Trophoblast cell (in vitro differentiated cells and primary cell): ENCODE measurements around the gene FTO.

Source experiments
- DNase-seq, 2 donors: peaks; one replicate each; pipeline ENCODE4 v3.0.0-alpha.2; 2016
- H2AFZ ChIP-seq: 2 replicates; pipeline ENCODE4 v1.6.1; 2013; ENCODE audit warnings: low read length, moderate library complexity, mild to moderate bottlenecking; ENCODE audit not compliant: insufficient read depth, poor library complexity
- H2AK5ac ChIP-seq: 2 replicates; pipeline ENCODE4 v1.6.1; 2013; ENCODE audit warnings: mild to moderate bottlenecking, low read length
- H2BK120ac ChIP-seq: 2 replicates; pipeline ENCODE4 v1.6.1; 2013; ENCODE audit warnings: low read length, mild to moderate bottlenecking, moderate library complexity; ENCODE audit not compliant: insufficient read depth, poor library complexity
- H2BK12ac ChIP-seq: 2 replicates; pipeline ENCODE4 v1.6.1; 2013; ENCODE audit warnings: mild to moderate bottlenecking, low read length, moderate library complexity
- H2BK5ac ChIP-seq: 2 replicates; pipeline ENCODE4 v1.6.1; 2013; ENCODE audit warnings: low read length, low read depth, moderate library complexity, mild to moderate bottlenecking; ENCODE audit not compliant: poor library complexity
- H3K14ac ChIP-seq: 2 replicates; pipeline ENCODE4 v1.6.1; 2013; ENCODE audit warnings: mild to moderate bottlenecking, low read length
- H3K18ac ChIP-seq: 2 replicates; pipeline ENCODE4 v1.6.1; 2013; ENCODE audit warnings: mild to moderate bottlenecking, low read length
- H3K23ac ChIP-seq: 2 replicates; pipeline ENCODE4 v1.6.1; 2013; ENCODE audit warnings: low read length
- H3K27ac ChIP-seq: 2 replicates; pipeline ENCODE4 v1.5.1; 2013; ENCODE audit warnings: low read depth, mild to moderate bottlenecking, inconsistent platforms, low read length, moderate library complexity
- H3K27me3 ChIP-seq: 2 replicates; pipeline ENCODE4 v1.6.1; 2013; ENCODE audit warnings: inconsistent platforms, mild to moderate bottlenecking, low read length, moderate library complexity; ENCODE audit not compliant: insufficient read depth
- H3K36me3 ChIP-seq, 2 experiments: 1 replicate in 1 of 2; 2 replicates in 1 of 2; pipeline ENCODE4 v1.6.1; 2013; ENCODE audit warnings: low read length in 2 of 2, mild to moderate bottlenecking in 2 of 2, moderate library complexity in 1 of 2; ENCODE audit not compliant: insufficient read depth in 2 of 2, control insufficient read depth in 1 of 2
- H3K4ac ChIP-seq: 2 replicates; pipeline ENCODE4 v1.6.1; 2013; ENCODE audit warnings: low read depth, mild to moderate bottlenecking, low read length, moderate library complexity
- H3K4me1 ChIP-seq, 2 experiments: 1 replicate in 1 of 2; 2 replicates in 1 of 2; pipeline ENCODE4 v1.6.1; 2013; ENCODE audit warnings: low read length in 2 of 2, mild to moderate bottlenecking in 2 of 2, moderate library complexity in 1 of 2; ENCODE audit not compliant: insufficient read depth in 2 of 2, control insufficient read depth in 1 of 2
- H3K4me2 ChIP-seq: 2 replicates; pipeline ENCODE4 v1.6.1; 2013; ENCODE audit warnings: inconsistent platforms, mild to moderate bottlenecking, low read length, moderate library complexity
- H3K4me3 ChIP-seq: 2 replicates; pipeline ENCODE4 v1.5.1; 2013; ENCODE audit warnings: mild to moderate bottlenecking, low read depth, low read length, inconsistent platforms
- H3K79me1 ChIP-seq: one replicate; pipeline ENCODE4 v1.6.1; 2013; ENCODE audit warnings: low read length
- H3K79me2 ChIP-seq: 2 replicates; pipeline ENCODE4 v1.6.1; 2013; ENCODE audit warnings: low read length, mild to moderate bottlenecking; ENCODE audit not compliant: control insufficient read depth, insufficient read depth, poor library complexity
- H3K9ac ChIP-seq: 2 replicates; pipeline ENCODE4 v1.6.1; 2013; ENCODE audit warnings: mild to moderate bottlenecking, low read length
- H3K9me3 ChIP-seq: 2 replicates; pipeline ENCODE4 v1.6.1; 2013; ENCODE audit warnings: low read depth, mild to moderate bottlenecking, control low read depth, inconsistent platforms, low read length; ENCODE audit not compliant: insufficient read depth
- H4K12ac ChIP-seq: 2 replicates; pipeline ENCODE4 v1.6.1; 2013; ENCODE audit warnings: low read depth, mild to moderate bottlenecking, low read length, moderate library complexity
- H4K8ac ChIP-seq: 2 replicates; pipeline ENCODE4 v1.6.1; 2013; ENCODE audit warnings: low read depth, mild to moderate bottlenecking, low read length, moderate library complexity
- H4K91ac ChIP-seq: one replicate; pipeline ENCODE4 v1.6.1; 2013; ENCODE audit warnings: low read depth, mild to moderate bottlenecking, low read length, moderate library complexity
- WGBS: extraction: QIAGEN DNeasy Blood & Tissue Kit; methylation state at CpG from one replicate; pipeline ENCODE4 v1.1.7; 2013; ENCODE audit warnings: missing lambda C conversion rate; ENCODE audit not compliant: insufficient read length, insufficient coverage; ENCODE audit errors: extremely low coverage; 5-methylcytosine and 5-hydroxymethylcytosine counted together

Gene FTO

GRCh38 chr16:53925107-53925410 is 221.1 kb downstream of the FTO start:
- WGBS, result no CpG with 5 or more reads among the region's 1 CpG
- no peak overlapping the region for H3K9ac ChIP-seq

DNA sequence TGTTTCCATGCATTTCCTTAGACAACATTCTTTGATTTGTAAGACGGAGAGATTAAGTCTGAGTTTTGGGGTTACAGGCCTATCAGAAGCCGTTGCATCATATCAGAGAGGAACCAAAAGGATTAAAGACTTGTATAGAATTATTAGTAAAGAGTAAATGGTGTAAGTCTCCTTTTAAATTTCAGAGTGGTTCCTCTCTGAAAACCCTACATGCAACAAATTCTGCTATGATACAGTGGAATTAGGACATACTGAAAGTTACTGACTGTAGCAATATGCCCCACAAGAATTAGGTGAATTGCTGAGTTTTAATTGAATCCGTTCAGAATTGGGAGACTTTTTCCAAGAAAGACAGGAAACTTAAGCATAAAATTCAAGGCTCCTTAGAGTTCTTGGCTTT is 221.6 kb downstream of the FTO start:
- peak in 1 of 2 donors; percentile 4 for DNase-seq
- Histone ChIP-seq H2BK12ac (no peak overlapping the region), H3K79me1 (peaks cover 6% of the 10 kb centered on the region), H3K27me3 (no peaks in the 10 kb centered on the region), H3K4me2 (no peak overlapping the region), H2BK120ac (no peak overlapping the region), H4K8ac (no peak overlapping the region), H2AFZ (no peak overlapping the region), H3K9ac (no peak overlapping the region), H3K4me1 (peaks cover 9 to 12% of the 10 kb centered on the region in 2 experiments), H3K4ac (no peak overlapping the region), H3K27ac (no peak overlapping the region), H3K18ac (no peak overlapping the region), H3K14ac (no peak overlapping the region), H2AK5ac (no peak overlapping the region), H3K36me3 (no peaks in the 10 kb centered on the region), H3K9me3 (no peaks in the 10 kb centered on the region), H4K12ac (no peak overlapping the region), H3K4me3 (no peak overlapping the region), H3K23ac (no peak overlapping the region), H4K91ac (no peak overlapping the region), H2BK5ac (no peak overlapping the region), H3K79me2 (no peaks in the 10 kb centered on the region)
- WGBS, result no CpG with 5 or more reads among the region's 3 CpGs

More at GRCh38 chr16:53925107-53925410, 221.1 kb downstream of the FTO start:
- peaks cover 6% of the 10 kb centered on the region for H3K79me1 ChIP-seq
- H3K36me3 ChIP-seq, result no peaks in the 10 kb centered on the region
- no peak overlapping the region for H3K4me2 ChIP-seq
- H3K9me3 ChIP-seq, result no peaks in the 10 kb centered on the region
- H2BK12ac ChIP-seq, result no peak overlapping the region
- DNase-seq, result peak; percentile 47 to 73
- H2BK5ac ChIP-seq, result no peak overlapping the region
- peaks cover 9 to 12% of the 10 kb centered on the region in 2 experiments for H3K4me1 ChIP-seq
- no peak overlapping the region for H3K18ac ChIP-seq
- no peak overlapping the region for H3K27ac ChIP-seq
- no peaks in the 10 kb centered on the region for H3K27me3 ChIP-seq
- no peak overlapping the region for H2AK5ac ChIP-seq
- H2BK120ac ChIP-seq, result no peak overlapping the region
- no peak overlapping the region for H2AFZ ChIP-seq
- no peak overlapping the region for H3K23ac ChIP-seq
- H4K12ac ChIP-seq, result no peak overlapping the region
- H3K4ac ChIP-seq, result no peak overlapping the region
- H3K79me2 ChIP-seq, result no peaks in the 10 kb centered on the region
- no peak overlapping the region for H4K8ac ChIP-seq
- no peak overlapping the region for H3K4me3 ChIP-seq
- no peak overlapping the region for H4K91ac ChIP-seq
- H3K14ac ChIP-seq, result no peak overlapping the region

GRCh38 chr16:53926209-53926608 is 222.3 kb downstream of the FTO start:
- H3K27me3 ChIP-seq, result no peaks in the 10 kb centered on the region
- H3K79me1 ChIP-seq, result peaks cover 6% of the 10 kb centered on the region
- H2BK5ac ChIP-seq, result no peak overlapping the region
- H2BK120ac ChIP-seq, result no peak overlapping the region
- no peaks in the 10 kb centered on the region for H3K79me2 ChIP-seq
- H2AK5ac ChIP-seq, result no peak overlapping the region
- H3K27ac ChIP-seq, result no peak overlapping the region
- H3K14ac ChIP-seq, result no peak overlapping the region
- H3K9me3 ChIP-seq, result no peaks in the 10 kb centered on the region
- H3K4me2 ChIP-seq, result no peak overlapping the region
- WGBS, result no CpG with 5 or more reads among the region's 4 CpGs
- no peaks in the 10 kb centered on the region for H3K36me3 ChIP-seq
- no peak overlapping the region for H3K4ac ChIP-seq
- no peak overlapping the region for H2AFZ ChIP-seq
- H2BK12ac ChIP-seq, result no peak overlapping the region
- H3K23ac ChIP-seq, result no peak overlapping the region
- H4K12ac ChIP-seq, result no peak overlapping the region
- no peak overlapping the region for H4K8ac ChIP-seq
- DNase-seq, result no peak
- H3K9ac ChIP-seq, result no peak overlapping the region
- H3K4me3 ChIP-seq, result no peak overlapping the region
- no peak overlapping the region for H4K91ac ChIP-seq
- no peak overlapping the region for H3K18ac ChIP-seq
- H3K4me1 ChIP-seq, result peaks cover 9 to 12% of the 10 kb centered on the region in 2 experiments

- Histone ChIP-seq H2BK5ac (no peak overlapping the region), H2AFZ (no peak overlapping the region), H3K4me2 (no peak overlapping the region), H3K4ac (no peak overlapping the region), H3K79me2 (no peaks in the 10 kb centered on the region), H3K4me3 (no peak overlapping the region), H2BK120ac (no peak overlapping the region), H3K14ac (no peak overlapping the region), H3K4me1 (peaks cover 6 to 10% of the 10 kb centered on the region in 2 experiments), H3K36me3 (no peaks in the 10 kb centered on the region), H3K9me3 (no peaks in the 10 kb centered on the region), H4K91ac (no peak overlapping the region), H3K23ac (no peak overlapping the region), H4K8ac (no peak overlapping the region), H3K79me1 (no peaks in the 10 kb centered on the region), H3K27ac (no peak overlapping the region), H3K9ac (no peak overlapping the region), H2AK5ac (no peak overlapping the region), H3K18ac (no peak overlapping the region), H2BK12ac (no peak overlapping the region), H3K27me3 (no peaks in the 10 kb centered on the region), H4K12ac (no peak overlapping the region)
- WGBS, result no CpG with 5 or more reads among the region's 2 CpGs
- no peak for DNase-seq
Measured at GRCh38 chr16:53932975-53933374, 229.0 kb downstream of the FTO start.
